NCI-H460 (cell line): ENCODE measurements around the gene PACS1. TPM values are rescaled to one million over a fixed set of nuclear protein-coding genes. Genes with fewer than 3 reads are reported as not detected.

Experiments used
- DNase-seq: peaks from one replicate; pipeline ENCODE4 v3.0.0-alpha.2; 2016; ENCODE audit warnings: low read depth; ENCODE audit errors: extremely low read depth
- total RNA-seq: library from RNA; depleted of rRNA; stranded (reverse); fragments of >200 nt; shearing (Covaris generic); gene quantifications from 2 replicates; pipeline ENCODE4 v1.2.3, GENCODE V29; 2014

The PACS1 gene
- total RNA-seq, 1 experiment from 2014 or later, result 10.3 TPM

GRCh38 chr11:66131937-66132632, 62.0 kb downstream of the PACS1 start:
- no peak for DNase-seq

GRCh38 chr11:66133216-66133775, 63.2 kb downstream of the PACS1 start:
- no peak for DNase-seq

- no peak for DNase-seq
Measured at GRCh38 chr11:66136752-66137123, 66.7 kb downstream of the PACS1 start.

- DNase-seq, result no peak
Measured at GRCh38 chr11:66139817-66140404, 69.8 kb downstream of the PACS1 start.

- no peak for DNase-seq
Measured at GRCh38 chr11:66142370-66143263, 72.5 kb downstream of the PACS1 start.

GRCh38 chr11:66143264-66143566, 73.1 kb downstream of the PACS1 start:
- DNase-seq, result no peak

GRCh38 chr11:66143996-66144678, 74.1 kb downstream of the PACS1 start:
- DNase-seq, result no peak

- no peak for DNase-seq
Measured at GRCh38 chr11:66146074-66146473, 76.0 kb downstream of the PACS1 start.

GRCh38 chr11:66146940-66147339, 76.9 kb downstream of the PACS1 start:
- DNase-seq, result no peak

- no peak for DNase-seq
Measured at GRCh38 chr11:66150140-66150539, 80.1 kb downstream of the PACS1 start.

GRCh38 chr11:66150725-66151124, 80.7 kb downstream of the PACS1 start:
- no peak for DNase-seq

GRCh38 chr11:66151273-66151672, 81.2 kb downstream of the PACS1 start:
- DNase-seq, result no peak

- DNase-seq, result no peak
Measured at GRCh38 chr11:66154109-66154508, 84.0 kb downstream of the PACS1 start.

- no peak for DNase-seq
Measured at GRCh38 chr11:66155387-66156073, 85.5 kb downstream of the PACS1 start.

GRCh38 chr11:66157182-66157864, 87.3 kb downstream of the PACS1 start:
- DNase-seq, result no peak

- DNase-seq, result no peak
Measured at GRCh38 chr11:66158156-66158555, 88.1 kb downstream of the PACS1 start.

GRCh38 chr11:66159324-66159984, 89.4 kb downstream of the PACS1 start:
- no peak for DNase-seq

GRCh38 chr11:66160709-66161108, 90.6 kb downstream of the PACS1 start:
- no peak for DNase-seq

GRCh38 chr11:66168289-66168688, 98.2 kb downstream of the PACS1 start:
- DNase-seq, result no peak
